Inflammatory macrophage treated with lipopolysaccharide for 1 hour (primary cell): Measurements from ENCODE around the gene HFE.
"Not testable (repeated sequence)": the region's sequence is repeated elsewhere in the genome, so short reads cannot be mapped to it uniquely, and the experiment has no call there.

Experiments used
- DNase-seq, 2 donors: peaks; one replicate each; pipeline ENCODE4 v3.0.0-alpha.2; 2020 to 2022

Gene HFE

DNA sequence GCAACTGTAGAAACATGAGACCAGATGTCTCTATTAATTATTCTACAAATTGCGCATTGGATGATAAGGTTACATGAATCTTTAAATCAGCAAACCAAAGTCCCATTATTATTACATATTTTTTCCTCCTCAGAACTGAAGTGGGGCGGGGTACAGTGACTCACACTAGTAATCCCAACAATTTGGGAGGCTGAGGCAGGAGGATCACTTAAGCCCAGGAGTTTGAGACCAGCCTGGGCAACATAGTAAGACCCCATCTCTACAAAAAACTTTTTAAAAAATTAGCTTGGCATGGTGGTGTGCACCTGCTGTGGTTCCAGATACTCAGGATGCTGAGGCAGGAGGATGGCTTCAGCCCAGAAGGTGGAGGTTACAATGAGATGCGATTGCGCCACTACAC lies 29.0 kb downstream of the HFE start:
- no peak for DNase-seq

- DNase-seq: peak in 1 of 2 donors; percentile 27
Observed at GRCh38 chr6:26118999-26119398, 31.8 kb downstream of the HFE start.

DNA sequence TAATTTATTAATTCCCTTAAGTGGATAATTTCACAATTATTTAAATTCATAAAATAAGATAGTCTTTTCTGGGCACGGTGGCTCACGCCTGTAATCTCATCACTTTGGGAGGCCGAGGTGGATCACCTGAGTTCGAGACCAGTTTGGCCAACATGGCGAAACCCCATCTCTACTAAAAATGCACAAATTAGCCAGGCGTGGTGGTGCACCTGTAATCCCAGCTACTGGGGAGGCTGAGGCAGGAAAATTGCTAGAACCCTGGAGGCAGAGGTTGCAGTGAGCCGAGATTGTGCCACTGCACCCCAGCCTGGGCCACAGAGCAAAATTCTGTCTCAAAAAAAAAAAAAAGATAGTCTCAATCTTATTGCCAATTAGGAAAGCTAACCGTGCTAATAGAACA lies 32.9 kb downstream of the HFE start:
- DNase-seq: not testable (repeated sequence)

- no peak for DNase-seq
Observed at GRCh38 chr6:26120807-26121140, 33.5 kb downstream of the HFE start.

DNA sequence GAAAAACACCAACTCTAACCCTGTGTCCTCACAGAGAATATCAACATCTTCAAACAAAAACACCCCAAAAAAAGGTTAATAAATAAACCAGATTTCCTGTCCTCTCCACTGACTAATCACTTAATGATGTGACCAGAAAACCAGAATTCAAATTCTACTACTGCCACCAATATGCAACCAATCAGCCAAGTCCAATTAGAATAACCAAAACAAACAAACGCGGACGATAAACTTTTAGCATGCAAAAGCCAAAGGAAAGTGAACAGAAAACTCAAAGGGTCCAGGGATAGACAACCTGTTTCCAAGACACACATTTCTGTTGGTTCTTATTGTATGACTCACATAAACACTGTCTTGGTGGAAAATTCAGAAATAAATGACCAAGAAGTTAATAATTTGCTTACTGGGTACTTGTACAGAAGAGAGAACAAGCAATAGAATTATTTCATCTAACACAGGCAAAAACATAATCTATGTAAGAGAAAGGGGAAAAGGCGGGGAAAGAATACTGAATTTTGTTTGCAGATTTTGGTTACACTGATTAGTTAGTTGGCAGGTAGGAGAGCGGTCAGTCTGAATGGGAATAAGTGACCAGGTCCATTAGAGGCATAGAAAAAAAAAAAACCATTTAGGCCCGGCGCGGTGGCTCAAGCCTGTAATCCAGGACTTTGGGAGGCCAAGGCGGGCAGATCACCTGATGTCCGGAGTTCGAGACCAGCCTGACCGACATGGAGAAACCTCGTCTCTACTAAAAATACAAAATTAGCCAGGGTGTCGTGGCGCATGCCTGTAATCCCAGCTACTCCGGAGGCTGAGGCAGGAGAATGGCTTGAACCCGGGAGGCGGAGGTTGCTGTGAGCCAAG lies 34.1 kb downstream of the HFE start:
- no peak for DNase-seq

DNA sequence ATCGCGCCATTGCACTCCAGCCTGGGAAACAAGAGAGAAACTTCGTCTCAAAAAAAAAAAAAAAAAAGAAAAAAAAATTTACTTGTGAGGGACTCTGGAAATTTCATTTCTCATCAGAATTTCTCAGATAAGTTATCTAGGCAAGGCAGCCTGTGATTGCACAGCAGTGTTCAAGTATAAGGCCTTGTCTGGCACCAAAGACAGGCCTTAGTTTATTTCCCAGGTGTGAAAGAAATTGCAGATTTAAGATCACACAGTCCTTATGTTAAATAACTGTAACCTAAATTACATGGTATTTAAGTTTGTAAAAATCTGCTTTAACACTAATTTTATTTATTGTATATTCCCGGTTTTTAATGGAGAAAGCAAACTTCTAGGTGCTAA lies 34.8 kb downstream of the HFE start:
- no peak for DNase-seq

DNA sequence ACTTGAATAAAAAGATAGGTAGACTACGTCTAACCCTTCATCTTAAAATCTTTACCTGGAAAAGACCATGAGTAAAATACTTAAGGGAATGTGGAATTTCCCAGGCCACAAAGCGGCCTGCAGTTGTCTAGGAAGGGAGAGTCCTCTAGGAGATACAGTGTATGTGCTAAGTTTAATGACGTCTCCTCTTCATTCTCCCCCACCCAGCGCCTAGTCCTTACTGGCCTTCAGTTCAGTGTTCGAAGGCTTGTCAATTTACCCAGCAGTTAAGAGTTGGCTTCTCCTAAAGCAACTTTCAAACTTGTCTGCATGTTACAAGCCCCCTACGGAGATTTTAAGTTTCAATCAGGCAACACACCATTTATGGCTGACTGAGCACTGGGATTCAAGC lies 35.2 kb downstream of the HFE start:
- no peak for DNase-seq

DNA sequence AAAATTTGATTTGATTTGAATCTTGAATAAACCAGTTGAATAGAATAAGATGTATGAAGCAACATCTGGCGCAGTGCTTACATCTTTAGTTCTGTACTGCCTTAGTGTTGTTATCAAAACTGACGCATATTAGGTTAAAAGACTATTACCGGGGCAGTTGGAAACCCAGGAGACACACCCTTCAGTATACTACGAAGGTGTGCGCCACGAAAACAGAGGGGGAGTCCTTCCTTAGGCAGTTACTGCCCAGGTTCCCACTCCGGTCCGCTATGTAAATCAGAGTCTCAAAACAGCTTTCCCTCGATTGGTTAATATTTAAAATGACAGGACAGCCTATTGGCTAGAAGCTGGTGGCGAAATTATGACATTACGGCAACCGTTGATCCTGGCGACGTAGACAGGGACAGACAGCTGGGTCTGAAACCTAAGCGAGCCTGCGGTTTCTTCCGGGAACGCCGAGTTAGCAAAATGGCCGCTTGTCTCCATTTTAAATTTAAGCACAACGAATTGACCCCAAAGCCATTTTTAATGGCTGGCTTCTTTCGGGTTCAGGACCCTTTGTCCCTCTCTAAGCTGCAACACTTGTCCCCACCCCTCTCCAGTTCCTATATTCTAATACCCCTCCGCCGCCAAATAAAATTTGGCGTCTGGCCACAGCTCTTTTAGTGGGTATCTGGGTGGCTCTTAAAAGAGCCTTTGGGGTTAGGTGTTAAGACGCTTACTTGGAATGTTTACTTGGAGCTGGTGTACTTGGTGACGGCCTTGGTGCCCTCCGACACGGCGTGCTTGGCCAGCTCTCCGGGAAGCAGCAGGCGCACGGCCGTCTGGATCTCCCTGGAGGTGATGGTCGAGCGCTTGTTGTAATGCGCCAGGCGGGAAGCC lies 35.8 kb downstream of the HFE start:
- peak; percentile 95 to 99 for DNase-seq

DNA sequence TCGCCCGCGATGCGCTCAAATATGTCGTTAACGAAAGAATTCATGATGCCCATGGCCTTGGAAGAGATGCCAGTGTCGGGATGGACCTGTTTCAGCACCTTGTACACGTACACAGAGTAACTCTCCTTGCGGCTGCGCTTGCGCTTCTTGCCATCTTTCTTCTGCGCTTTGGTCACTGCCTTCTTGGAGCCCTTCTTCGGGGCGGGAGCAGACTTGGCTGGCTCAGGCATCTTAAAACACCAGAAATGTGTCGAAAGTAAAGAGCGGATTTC lies 36.4 kb downstream of the HFE start:
- DNase-seq: no peak

- peak; percentile 95 to 99 for DNase-seq
Observed at GRCh38 chr6:26123947-26124780, 36.9 kb downstream of the HFE start.

- DNase-seq: peak; percentile 9 to 23
Observed at GRCh38 chr6:26124781-26125685, 37.8 kb downstream of the HFE start.

DNA sequence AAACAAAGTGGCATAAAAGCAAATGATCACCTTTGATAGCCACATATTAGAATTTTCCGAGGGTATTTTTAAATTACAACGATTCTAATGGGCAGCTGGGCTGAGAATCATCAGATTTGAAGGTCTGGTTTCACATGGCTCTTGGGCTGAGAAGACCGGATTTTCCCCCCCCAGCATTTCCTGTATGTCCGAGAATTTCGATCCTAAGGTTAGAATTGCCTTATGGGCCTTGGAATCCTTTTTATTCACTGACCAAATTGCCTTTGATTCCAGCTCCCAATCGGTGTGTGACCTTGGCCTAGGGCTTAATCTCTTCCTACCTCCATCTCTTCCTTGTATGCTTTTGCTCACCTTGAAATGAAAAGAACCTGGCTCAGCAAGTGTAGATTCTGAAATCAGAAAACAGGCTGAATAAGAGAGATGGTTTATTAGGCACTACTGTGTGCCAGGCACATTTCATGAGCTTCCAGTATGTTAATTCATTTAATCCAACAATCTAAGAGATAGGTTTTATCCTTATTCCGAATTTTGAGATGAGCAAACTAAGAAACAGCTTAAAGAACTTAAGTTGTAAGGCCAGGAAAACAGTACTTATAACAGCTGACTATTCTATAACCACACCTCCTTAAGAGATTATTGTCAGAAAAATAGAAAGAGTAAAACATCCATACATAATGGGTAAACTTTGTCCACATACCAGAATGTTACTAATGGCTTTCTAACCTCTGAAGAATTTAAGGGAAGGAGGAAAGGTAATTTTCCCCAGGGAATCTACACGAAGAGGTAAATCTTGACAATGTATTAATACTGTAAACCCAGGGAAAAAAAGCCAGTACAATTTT lies 39.4 kb downstream of the HFE start:
- DNase-seq: peak in 1 of 2 donors; percentile 12

DNA sequence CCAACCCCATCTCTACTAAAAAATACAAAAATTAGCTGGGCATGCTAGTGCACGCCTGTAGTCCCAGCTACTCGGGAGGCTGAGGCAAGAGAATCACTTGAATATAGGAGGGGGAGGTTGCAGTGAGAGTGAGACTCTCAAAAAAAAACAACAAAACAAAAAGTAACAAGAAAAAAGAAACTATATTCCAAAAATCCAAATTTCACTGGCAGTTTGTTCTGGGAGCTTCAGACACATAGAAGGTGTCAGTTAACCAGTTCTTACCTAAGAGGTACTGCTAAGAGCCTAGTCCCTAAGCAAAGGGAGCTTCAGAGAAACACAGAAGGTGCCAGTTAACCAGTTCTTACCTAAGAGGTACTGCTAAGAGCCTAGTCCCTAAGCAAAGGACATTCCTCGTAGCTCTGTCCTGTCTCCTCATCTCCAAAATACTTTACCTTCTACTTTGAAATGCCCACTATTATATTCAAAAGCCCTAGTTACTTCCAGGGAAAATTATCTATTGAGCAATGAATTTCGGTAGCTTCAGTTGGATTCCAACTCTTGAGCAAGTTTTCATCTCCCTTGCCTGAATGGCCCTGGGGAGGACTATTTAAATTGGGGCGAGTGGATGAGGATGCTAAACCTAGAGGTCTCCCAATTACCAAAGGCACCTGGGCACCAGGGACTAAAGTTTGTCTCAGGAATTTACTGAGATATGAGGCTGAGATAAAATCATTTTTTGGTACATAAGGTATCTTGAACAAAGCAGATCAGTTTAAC lies 41.0 kb downstream of the HFE start:
- DNase-seq: no peak

DNA sequence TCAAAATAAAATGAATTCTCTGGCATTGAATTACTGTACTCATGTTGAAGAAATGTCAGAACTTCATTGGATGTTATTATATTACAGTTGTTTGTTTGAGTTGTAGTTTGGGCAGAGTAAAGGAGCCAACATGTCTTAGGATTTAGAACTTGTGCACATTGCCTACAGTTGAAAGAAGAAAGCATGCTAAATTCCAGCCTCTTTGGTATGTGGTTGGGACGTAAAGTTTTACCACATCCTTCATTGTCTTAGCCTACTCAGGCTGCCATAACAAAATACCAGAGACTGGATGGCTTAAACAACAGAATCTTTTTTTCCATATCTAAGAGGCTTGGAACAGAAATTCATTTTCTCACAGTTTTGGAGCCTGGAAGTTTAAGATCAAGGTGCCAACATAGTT lies 42.4 kb downstream of the HFE start:
- no peak for DNase-seq

GRCh38 chr6:26130581-26131249 lies 43.5 kb downstream of the HFE start:
- DNase-seq: no peak

DNA sequence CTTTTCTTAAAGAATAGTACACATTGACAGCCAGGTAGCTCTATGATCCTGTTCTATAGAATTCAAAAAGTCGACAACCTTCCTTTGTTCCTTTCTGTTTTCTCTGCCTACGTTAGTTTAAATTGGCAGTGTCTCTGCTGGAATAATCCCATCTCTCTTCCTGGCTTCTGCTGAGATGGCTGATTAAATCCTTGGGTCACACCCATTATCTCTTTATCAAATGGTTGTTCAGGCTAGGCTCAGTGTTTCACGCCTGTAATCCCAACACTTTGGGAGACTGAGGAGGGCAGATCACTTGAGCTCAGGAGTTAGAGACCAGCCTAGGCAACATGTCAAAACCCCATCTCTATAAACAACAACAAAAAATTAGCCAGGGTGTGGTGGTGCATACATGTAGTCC lies 44.4 kb downstream of the HFE start:
- DNase-seq: no peak

- DNase-seq: no peak
Observed at GRCh38 chr6:26133730-26134129, 46.5 kb downstream of the HFE start.

- no peak for DNase-seq
Observed at GRCh38 chr6:26136321-26136720, 49.1 kb downstream of the HFE start.

- no peak for DNase-seq
Observed at GRCh38 chr6:26140254-26140966, 53.2 kb downstream of the HFE start.

DNA sequence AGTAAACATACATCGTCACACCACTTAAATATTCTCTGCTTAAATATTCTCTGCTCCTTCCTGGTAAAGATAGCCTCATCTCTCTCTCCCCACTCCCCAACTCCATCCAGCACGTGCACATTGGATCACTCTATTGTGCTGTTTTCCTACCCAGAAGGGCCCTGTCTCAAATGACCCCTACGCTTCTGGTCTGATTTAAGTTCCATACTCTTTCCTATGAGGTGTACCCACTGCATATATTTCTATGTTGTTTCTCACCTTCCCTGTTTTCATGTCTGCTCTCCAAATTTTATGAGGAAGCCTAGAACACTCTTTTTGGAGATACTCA lies 53.7 kb downstream of the HFE start:
- DNase-seq: no peak
